Activated CD4-positive, alpha-beta T cell treated with anti-CD3 and anti-CD28 coated beads, Interleukin-2, amount 50 U/mL, for 48 hours (primary cell): ENCODE measurements around the gene AMZ2.

Experiments
- DNase-seq, 2 experiments: peaks; one replicate each; pipeline ENCODE4 v3.0.0-alpha.2; 2020

The AMZ2 gene

GRCh38 chr17:68291836-68292688 lies 44.2 kb downstream of the AMZ2 start:
- DNase-seq, result peak; percentile 84 to 87

GRCh38 chr17:68292689-68293040 lies 44.8 kb downstream of the AMZ2 start:
- DNase-seq, result no peak

DNA sequence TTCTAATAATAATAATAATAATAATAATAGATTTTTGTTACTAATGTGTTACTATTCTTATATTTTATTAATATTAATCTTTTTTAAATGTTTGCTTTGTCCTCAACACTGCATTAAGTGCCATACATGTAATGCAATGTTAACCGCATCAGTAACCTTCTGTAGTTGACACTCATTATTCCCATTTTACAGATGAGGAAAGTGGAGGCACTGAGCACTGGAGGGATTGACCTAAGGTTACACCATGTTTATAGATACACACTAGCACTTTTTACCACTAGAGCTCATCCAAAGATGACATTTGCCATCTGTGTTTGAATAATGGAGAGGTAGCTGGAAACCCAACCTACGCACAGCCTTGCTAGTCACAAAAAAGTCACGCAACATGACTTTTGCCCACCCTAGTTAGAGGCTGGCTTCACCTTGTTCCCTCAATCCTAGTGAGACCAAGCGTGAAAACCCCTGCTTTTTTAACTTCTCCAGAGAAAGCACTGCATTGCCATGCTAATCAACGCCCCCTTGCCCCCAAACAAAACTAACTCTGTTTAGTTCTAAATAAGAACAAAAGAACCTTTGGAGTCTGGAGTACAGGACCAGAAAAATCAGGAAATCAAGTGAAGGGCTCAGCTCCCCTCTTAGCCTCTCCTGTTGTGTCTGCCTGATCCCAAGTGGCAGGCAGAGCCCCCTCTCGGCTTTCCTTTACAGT lies 45.8 kb downstream of the AMZ2 start:
- DNase-seq, result no peak

GRCh38 chr17:68294196-68294555 lies 46.3 kb downstream of the AMZ2 start:
- DNase-seq, result no peak

DNA sequence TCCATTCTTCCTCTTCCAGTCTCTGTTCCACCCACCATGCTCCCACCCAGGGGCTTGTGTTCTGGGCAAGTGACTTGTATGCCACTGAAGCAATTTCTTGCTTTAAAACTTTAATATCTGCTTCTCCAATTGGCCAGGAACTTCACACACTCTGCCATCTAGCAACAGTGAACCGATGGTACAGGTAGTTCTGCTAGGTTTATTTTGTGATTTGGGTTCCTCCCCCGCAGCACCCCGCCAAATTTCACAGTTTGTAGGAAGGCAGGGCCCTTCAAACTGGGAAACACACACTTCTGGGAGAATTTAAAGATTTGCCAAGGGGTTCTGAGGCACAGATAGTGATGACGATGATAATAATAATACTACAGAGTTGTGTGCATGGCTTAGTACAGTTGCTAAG lies 46.8 kb downstream of the AMZ2 start:
- no peak for DNase-seq

DNA sequence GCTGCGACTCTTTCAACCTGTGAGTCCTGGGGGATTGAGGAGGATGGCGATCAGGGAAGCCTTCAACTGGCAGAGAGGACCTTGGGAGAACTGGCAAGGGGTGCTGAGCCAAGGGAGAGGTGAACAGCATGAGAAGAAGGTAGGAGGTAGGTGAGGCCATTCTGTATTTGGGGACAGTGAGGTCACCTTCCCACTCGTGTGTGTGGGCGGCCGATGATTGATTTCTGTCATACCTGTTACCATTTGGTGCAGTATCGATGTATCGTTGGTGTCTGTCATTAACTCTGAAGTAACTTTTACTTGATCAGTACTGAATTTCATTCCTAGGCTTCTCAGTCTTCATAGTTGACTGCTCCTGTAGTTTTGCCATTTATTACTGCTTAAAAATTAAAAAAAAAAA lies 47.2 kb downstream of the AMZ2 start:
- peak; percentile 64 to 74 for DNase-seq

- DNase-seq, result peak; percentile 31 to 37
Measured at GRCh38 chr17:68296217-68297191, 48.7 kb downstream of the AMZ2 start.

GRCh38 chr17:68297195-68297594 lies 49.4 kb downstream of the AMZ2 start:
- DNase-seq, result no peak

DNA sequence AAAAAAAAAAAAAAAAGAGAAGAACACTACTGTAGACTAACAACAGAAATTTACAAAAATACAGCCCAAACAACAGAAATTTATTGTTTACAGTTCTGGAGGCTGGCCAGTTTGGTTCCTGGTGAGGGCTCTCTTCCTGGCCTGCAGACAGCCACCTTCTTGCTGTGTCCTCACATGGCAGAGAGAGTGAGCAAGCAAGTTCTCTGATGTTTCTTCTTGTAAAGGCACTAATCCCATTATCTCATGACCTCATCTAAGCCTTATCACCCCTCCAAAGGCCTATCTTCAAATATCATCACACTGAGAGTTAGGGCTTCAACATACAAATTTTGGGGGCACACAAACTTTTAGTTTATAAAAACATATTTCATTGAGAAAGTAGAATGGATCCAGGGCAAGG lies 50.8 kb downstream of the AMZ2 start:
- no peak for DNase-seq

- no peak for DNase-seq
Measured at GRCh38 chr17:68299817-68300216, 52.0 kb downstream of the AMZ2 start.

GRCh38 chr17:68301438-68301959 lies 53.7 kb downstream of the AMZ2 start:
- DNase-seq, result no peak

GRCh38 chr17:68302066-68302564 lies 54.3 kb downstream of the AMZ2 start:
- DNase-seq, result no peak

GRCh38 chr17:68302666-68303065 lies 54.8 kb downstream of the AMZ2 start:
- no peak for DNase-seq

- DNase-seq, result no peak
Measured at GRCh38 chr17:68304706-68305105, 56.9 kb downstream of the AMZ2 start.

DNA sequence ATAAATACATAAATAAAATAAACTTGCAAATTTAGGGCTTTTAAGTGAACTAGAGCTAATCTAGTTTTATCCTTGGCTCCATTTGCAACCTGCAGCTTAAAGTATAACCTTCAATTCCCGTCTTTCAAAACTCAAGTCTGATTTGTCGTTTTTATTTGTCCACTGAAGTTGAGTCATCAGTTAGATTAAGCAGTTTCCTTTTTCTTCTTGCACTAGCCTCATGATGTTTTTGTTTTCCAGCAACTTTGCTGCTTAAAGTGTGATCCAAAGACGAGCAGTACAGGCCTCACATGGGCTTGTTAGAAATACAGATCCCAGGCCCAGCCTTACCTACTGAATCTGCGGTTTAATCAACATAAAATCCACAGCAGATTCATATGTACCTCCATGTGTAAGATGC lies 57.3 kb downstream of the AMZ2 start:
- DNase-seq, result no peak
